ENCODE results near the gene RBFOX2.

The RBFOX2 gene

DNA sequence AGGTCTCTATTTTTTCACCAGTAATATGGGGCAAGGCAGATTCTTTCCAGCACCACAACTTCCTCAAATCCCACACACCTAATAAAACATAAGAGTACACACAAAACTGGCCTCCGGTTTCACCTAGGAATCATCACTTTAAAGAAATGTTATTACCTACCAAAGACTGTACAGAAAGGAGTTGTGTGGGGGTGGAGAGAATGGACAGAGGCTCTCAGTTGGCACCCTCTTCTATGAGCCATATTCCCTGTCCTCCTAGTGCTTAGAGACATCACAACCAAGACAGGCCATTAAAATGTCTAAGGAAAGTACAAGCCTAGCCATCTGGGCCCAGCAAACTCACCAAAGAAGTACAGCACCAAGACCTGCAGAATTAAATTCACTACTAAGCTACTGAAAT is 56.1 kb downstream of the RBFOX2 start:
- no peak overlapping the region for H3K4me3 ChIP-seq (replicated peaks in 1 of 2; ENCODE audit: low read depth in 2 of 2, low read length in 2 of 2)
- no peak for DNase-seq (ENCODE audit: low read depth in 2 of 2)
- TF ChIP-seq, protein P1, sequence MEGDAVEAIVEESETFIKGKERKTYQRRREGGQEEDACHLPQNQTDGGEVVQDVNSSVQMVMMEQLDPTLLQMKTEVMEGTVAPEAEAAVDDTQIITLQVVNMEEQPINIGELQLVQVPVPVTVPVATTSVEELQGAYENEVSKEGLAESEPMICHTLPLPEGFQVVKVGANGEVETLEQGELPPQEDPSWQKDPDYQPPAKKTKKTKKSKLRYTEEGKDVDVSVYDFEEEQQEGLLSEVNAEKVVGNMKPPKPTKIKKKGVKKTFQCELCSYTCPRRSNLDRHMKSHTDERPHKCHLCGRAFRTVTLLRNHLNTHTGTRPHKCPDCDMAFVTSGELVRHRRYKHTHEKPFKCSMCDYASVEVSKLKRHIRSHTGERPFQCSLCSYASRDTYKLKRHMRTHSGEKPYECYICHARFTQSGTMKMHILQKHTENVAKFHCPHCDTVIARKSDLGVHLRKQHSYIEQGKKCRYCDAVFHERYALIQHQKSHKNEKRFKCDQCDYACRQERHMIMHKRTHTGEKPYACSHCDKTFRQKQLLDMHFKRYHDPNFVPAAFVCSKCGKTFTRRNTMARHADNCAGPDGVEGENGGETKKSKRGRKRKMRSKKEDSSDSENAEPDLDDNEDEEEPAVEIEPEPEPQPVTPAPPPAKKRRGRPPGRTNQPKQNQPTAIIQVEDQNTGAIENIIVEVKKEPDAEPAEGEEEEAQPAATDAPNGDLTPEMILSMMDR (IDR thresholded peaks at IDR 0.05; ENCODE audit: low read depth, low read length), result no peak

DNA sequence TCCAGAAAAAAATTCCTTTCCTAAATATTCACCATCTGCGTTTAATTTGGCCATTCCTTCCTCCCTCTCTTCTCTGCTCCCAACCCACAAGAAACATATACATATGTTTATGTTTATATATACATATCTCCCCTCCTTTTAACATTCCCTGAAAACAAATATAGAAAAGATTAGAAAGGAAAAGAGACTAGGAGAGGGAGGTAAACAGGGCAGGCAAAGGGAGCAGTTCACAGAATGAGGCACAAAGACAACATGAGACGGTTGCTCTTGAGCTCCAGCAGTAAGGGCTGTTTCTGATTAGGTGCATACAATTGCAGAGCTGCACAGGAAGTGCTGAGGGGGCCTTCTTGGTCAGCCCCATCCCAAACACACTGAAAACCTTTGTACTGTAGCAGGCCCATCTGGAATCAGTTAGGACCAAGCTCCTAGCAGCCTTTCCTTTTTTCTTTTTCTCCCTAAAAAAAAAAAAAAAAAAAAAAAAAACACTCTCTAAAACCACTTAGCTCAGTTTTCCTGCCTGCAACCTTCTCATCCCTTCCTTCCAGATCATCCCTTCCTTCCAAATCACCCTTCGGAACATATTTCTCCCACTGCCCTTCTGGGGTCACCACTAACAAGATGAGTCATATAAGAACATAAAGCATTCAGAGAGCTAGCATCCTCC is 57.0 kb downstream of the RBFOX2 start:
- TF ChIP-seq, protein P1 (IDR thresholded peaks at IDR 0.05; ENCODE audit: low read depth, low read length), result no peak
- no peak overlapping the region for H3K4me3 ChIP-seq (replicated peaks in 1 of 2; ENCODE audit: low read depth in 2 of 2, low read length in 2 of 2)
- DNase-seq (ENCODE audit: low read depth in 2 of 2), result peak; percentile 69 to 90

DNA sequence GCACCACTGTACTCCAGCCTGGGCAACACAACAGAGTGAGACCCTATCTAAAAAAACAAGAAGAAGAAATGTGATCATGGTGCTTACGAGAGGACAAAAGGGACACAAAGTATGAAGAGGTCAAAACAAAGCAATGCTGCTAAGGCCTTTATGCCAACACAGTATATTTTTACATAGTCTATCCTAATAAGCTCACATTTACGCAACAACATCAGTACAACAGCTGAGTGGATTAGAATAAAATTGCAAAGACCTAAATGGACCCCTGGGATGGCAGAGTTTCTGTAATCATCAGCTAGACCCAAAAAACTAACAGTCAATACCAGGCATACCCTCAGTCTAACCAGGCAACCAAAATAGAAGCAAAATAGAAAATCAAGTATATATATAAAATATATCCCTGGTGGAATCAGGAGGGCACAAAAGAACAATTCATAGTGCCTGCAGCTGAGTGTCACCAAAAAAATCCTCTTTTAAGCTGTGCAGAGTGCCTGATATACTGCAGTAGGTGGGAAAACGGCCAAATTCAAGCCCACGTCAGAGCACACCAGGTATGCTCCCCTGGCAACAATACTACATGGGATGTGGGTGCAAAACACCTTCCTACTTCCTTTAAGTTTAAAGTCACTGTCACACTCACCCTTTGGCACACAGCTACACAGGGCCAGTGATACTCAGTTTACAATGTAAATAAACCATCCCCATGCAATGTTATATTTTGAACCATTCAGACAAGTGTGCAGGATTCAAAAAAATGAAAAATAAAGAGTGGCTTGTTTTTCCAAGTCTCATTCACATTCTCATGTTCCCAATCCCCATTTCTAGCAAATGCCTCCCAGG is 57.8 kb downstream of the RBFOX2 start:
- TF ChIP-seq, protein P1 (IDR thresholded peaks at IDR 0.05; ENCODE audit: low read depth, low read length), result no peak
- H3K4me3 ChIP-seq (replicated peaks in 1 of 2; ENCODE audit: low read depth in 2 of 2, low read length in 2 of 2), result no peak overlapping the region
- no peak for DNase-seq (ENCODE audit: low read depth in 2 of 2)

DNA sequence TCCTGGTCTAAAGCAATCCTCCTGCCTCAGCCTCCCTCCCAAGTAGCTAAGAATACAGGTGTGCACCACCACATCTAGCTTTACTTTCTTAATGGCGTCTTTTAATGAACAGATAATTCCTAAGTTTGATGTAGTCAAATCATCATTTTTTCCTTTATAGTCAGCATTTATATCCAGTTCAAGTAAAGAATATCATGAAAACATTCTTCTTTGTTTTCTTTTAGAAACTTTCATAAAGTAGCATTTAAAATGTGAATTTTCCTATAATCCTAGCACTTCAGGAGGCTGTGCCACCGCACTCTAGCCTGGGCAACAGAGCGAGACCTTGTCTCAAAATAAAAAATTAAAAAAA is 61.6 kb downstream of the RBFOX2 start:
- TF ChIP-seq, protein P1 (IDR thresholded peaks at IDR 0.05; ENCODE audit: low read depth, low read length), result no peak
- DNase-seq (ENCODE audit: low read depth in 2 of 2), result no peak
- no peak overlapping the region for H3K4me3 ChIP-seq (replicated peaks in 1 of 2; ENCODE audit: low read depth in 2 of 2, low read length in 2 of 2)

DNA sequence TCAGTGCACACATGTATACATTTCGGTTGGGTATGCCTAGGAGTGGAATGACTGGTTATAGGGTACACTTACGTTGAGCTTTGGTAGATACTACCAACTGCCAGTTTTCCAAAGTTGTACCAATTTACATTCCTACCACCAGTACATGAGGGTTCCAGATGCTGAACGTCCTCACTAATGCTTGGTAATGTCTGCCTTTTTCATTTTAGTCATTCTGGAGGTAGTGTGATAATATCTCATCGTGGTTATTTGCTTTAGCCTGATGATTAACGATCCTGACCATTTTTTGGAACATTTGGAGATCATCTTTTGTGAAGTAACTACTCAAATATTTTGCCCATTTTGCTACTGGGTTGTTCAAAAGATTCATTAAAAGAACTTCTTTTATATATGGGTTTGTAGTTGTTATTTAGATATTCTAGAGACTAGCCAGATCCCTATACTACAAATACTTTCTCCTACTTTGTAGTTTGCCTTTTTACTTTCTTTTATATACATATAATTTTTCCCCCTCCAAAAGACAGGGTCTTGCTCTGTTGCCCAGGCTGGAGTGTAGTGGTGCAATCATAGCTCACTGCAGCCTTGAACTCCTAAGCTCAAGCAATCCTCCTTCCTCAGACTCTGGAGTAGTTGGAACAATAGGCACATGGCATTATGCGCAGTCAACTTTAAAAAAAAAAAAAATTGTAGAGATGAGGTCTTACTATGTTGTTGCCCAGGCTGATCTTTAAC is 62.1 kb downstream of the RBFOX2 start:
- DNase-seq (ENCODE audit: low read depth in 2 of 2), result peak in 1 of 2 donors; percentile 65
- H3K4me3 ChIP-seq (replicated peaks in 1 of 2; ENCODE audit: low read depth in 2 of 2, low read length in 2 of 2), result no peak overlapping the region
- TF ChIP-seq, protein P1 (IDR thresholded peaks at IDR 0.05; ENCODE audit: low read depth, low read length), result peak; percentile 21

DNA sequence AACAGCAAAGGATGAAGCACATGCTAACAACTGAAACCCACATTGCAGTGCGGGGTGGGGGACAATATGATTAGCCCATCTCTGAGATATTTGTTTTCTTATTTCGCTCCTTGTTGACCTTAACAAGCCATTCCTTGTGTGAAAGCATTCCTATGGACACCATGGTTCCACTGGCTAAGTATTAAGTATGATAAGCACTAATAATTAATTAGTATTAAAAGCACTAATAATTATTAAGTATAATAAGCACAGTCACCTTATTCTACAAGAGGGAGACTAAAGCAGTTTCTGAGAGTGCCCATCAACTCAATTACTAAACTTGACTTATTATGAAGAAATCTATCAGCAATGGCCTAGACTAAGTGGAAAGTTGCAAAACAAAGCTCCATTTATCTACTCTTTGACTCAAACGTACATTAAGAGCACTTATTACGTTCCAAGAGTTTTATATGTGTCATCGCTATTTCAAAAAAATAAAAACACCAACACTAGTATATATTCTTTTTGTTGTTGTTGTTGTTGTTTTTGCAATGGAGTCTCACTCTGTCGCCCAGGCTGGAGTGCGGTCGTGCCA is 65.3 kb downstream of the RBFOX2 start:
- no peak overlapping the region for H3K4me3 ChIP-seq (replicated peaks in 1 of 2; ENCODE audit: low read depth in 2 of 2, low read length in 2 of 2)
- DNase-seq (ENCODE audit: low read depth in 2 of 2), result peak in 1 of 2 donors; percentile 34
- TF ChIP-seq, protein P1 (IDR thresholded peaks at IDR 0.05; ENCODE audit: low read depth, low read length), result no peak
